ENCODE data around the gene LZTR1. TPM values are rescaled to one million over a fixed set of nuclear protein-coding genes. Genes with fewer than 3 reads are reported as not detected.
"Not testable (repeated sequence)": the region's sequence is repeated elsewhere in the genome, so short reads cannot be mapped to it uniquely, and the experiment has no call there.

The LZTR1 gene
- polyA plus RNA-seq, 2 of the 4 experiments (the other 2 are of a cell fraction): 14.1 to 23.5 TPM

GRCh38 chr22:21047730-21048129, 65.6 kb downstream of the LZTR1 start:
- H3K4me3 ChIP-seq: no peak overlapping the region
- ATAC-seq: no peak
- FAIRE-seq: no peak
- WGBS (ENCODE audit: missing lambda C conversion rate): 95% methylated on average over 4 of the region's 7 CpGs
- TF ChIP-seq CTCF (IDR thresholded peaks at IDR 0.05) (no peak), BCL3 (IDR thresholded peaks at IDR 0.05) (no peak), MAX (IDR thresholded peaks at IDR 0.05) (no peak), BHLHE40 (IDR thresholded peaks at IDR 0.05; ENCODE audit: low read depth, low read length) (no peak), NR3C1 (IDR thresholded peaks at IDR 0.05) (no peak), RAD21 (conservative IDR thresholded peaks at IDR 0.05 in 1 of 2, IDR thresholded peaks at IDR 0.05 in 1 of 2) (no peak), PHF8 (IDR thresholded peaks at IDR 0.05; ENCODE audit: borderline replicate concordance, low read depth) (no peak), KDM5A (IDR thresholded peaks at IDR 0.05) (no peak), RFX5 (IDR thresholded peaks at IDR 0.05) (no peak), MAFK (IDR thresholded peaks at IDR 0.05; ENCODE audit: partially characterized antibody) (no peak), MYC (IDR thresholded peaks at IDR 0.05; ENCODE audit: borderline replicate concordance, low read length) (no peak), JUNB (IDR thresholded peaks at IDR 0.05) (no peak), HOXB13 (CRISPR knock-in tag; IDR thresholded peaks at IDR 0.05; ENCODE audit: low read depth) (no peak), NPAS2 (CRISPR knock-in tag; IDR thresholded peaks at IDR 0.05; ENCODE audit: borderline replicate concordance) (no peak), GATA3 (IDR thresholded peaks at IDR 0.05; ENCODE audit: borderline replicate concordance) (no peak), FOSL2 (IDR thresholded peaks at IDR 0.05) (no peak), FOSL2 (CRISPR knock-in tag; IDR thresholded peaks at IDR 0.05) (no peak), KDM1A (IDR thresholded peaks at IDR 0.05; ENCODE audit: low read depth) (no peak), HES2 (IDR thresholded peaks at IDR 0.05) (no peak)
- no peaks in the 10 kb centered on the region for H3K9me3 ChIP-seq
- DNase-seq (ENCODE audit: low read depth in 1 of 2, low spot score in 1 of 2): no peak
- ChIA-PET POLR2A (interaction anchor here (0.7 kb wide), 1 partner anchor 43 kb away, joined by 3 read pairs; no protein-coding TSS in a partner anchor), CTCF (interaction anchor here (1.0 to 1.2 kb wide), 2 partner anchors 10 to 55 kb away, joined by 3 read pairs; no protein-coding TSS in a partner anchor)
- no peak overlapping the region for H3K4me2 ChIP-seq
- H3K4me1 ChIP-seq: peaks cover 12% of the 10 kb centered on the region
- H3K27ac ChIP-seq: no peak overlapping the region

- CTCF ChIA-PET; H3K4me3 ChIP-seq; H3K4me2 ChIP-seq; ATAC-seq; H3K9me3 ChIP-seq; FAIRE-seq; H3K27ac ChIP-seq; POLR2A ChIA-PET; DNase-seq (ENCODE audit: low read depth in 1 of 2, low spot score in 1 of 2): not testable (repeated sequence)
- H3K4me1 ChIP-seq: peaks cover 10% of the 10 kb centered on the region
- 40% methylated on average over 1 of the region's 5 CpGs for WGBS (ENCODE audit: missing lambda C conversion rate)
These were observed 66.4 kb downstream of the LZTR1 start for GRCh38 chr22:21048448-21048847.

Small RNA genes lying within 50 kb of the gene (small RNA-seq; reads per million reads assigned to genes)
- 0 reads per million in 6 experiments for gene MIR649

Other genes starting within 250 kb of the LZTR1 start
- not detected in 2 replicates for gene SERPIND1, start 208.2 kb upstream of the LZTR1 start, polyA plus RNA-seq (2011; rRNA removed)
- gene SERPIND1, start 208.2 kb upstream of the LZTR1 start, polyA plus RNA-seq (2017; fragmentation: RNase III; extraction: RNeasy Plus Mini Kit Qiagen cat#74134 plus additional on column Dnase treatment): not detected in 3 replicates
- gene PI4KA, start 123.5 kb upstream of the LZTR1 start, polyA plus RNA-seq (2011; rRNA removed): 14.4 and 22.6 TPM in 2 replicates
- gene PI4KA, start 123.5 kb upstream of the LZTR1 start, polyA plus RNA-seq (2017; fragmentation: RNase III; extraction: RNeasy Plus Mini Kit Qiagen cat#74134 plus additional on column Dnase treatment): 20.6 to 21.9 TPM (median 21.3 TPM) in 3 replicates
- 20.1 and 23.4 TPM in 2 replicates for gene SNAP29, start 123.3 kb upstream of the LZTR1 start, polyA plus RNA-seq (2011; rRNA removed)
- 13.4 to 14.2 TPM (median 13.8 TPM) in 3 replicates for gene SNAP29, start 123.3 kb upstream of the LZTR1 start, polyA plus RNA-seq (2017; fragmentation: RNase III; extraction: RNeasy Plus Mini Kit Qiagen cat#74134 plus additional on column Dnase treatment)
- 21.4 and 28.9 TPM in 2 replicates for gene CRKL, start 64.9 kb upstream of the LZTR1 start, polyA plus RNA-seq (2011; rRNA removed)
- 20.6 to 22.8 TPM (median 22.2 TPM) in 3 replicates for gene CRKL, start 64.9 kb upstream of the LZTR1 start, polyA plus RNA-seq (2017; fragmentation: RNase III; extraction: RNeasy Plus Mini Kit Qiagen cat#74134 plus additional on column Dnase treatment)
- gene AIFM3, start 15.0 kb upstream of the LZTR1 start, polyA plus RNA-seq (2011; rRNA removed): 1.2 and 1.4 TPM in 2 replicates
- 2.3 to 4.0 TPM (median 3.6 TPM) in 3 replicates for gene AIFM3, start 15.0 kb upstream of the LZTR1 start, polyA plus RNA-seq (2017; fragmentation: RNase III; extraction: RNeasy Plus Mini Kit Qiagen cat#74134 plus additional on column Dnase treatment)
- 15.5 and 15.9 TPM in 2 replicates for gene THAP7, start 19.8 kb downstream of the LZTR1 start, polyA plus RNA-seq (2011; rRNA removed)
- 18.4 to 22.7 TPM (median 19.7 TPM) in 3 replicates for gene THAP7, start 19.8 kb downstream of the LZTR1 start, polyA plus RNA-seq (2017; fragmentation: RNase III; extraction: RNeasy Plus Mini Kit Qiagen cat#74134 plus additional on column Dnase treatment)
- gene P2RX6, start 32.9 kb downstream of the LZTR1 start, polyA plus RNA-seq (2011; rRNA removed): 0.62 and 0.67 TPM in 2 replicates
- 0.92 to 1.6 TPM (median 1.1 TPM) in 3 replicates for gene P2RX6, start 32.9 kb downstream of the LZTR1 start, polyA plus RNA-seq (2017; fragmentation: RNase III; extraction: RNeasy Plus Mini Kit Qiagen cat#74134 plus additional on column Dnase treatment)
- not detected in 2 replicates for gene SLC7A4, start 50.3 kb downstream of the LZTR1 start, polyA plus RNA-seq (2011; rRNA removed)
- gene SLC7A4, start 50.3 kb downstream of the LZTR1 start, polyA plus RNA-seq (2017; fragmentation: RNase III; extraction: RNeasy Plus Mini Kit Qiagen cat#74134 plus additional on column Dnase treatment): not detected in 3 replicates
- gene LRRC74B, start 63.6 kb downstream of the LZTR1 start, polyA plus RNA-seq (2011; rRNA removed): 0.05 and 0.08 TPM in 2 replicates
- 0.04 to 0.10 TPM (median 0.05 TPM) in 3 replicates for gene LRRC74B, start 63.6 kb downstream of the LZTR1 start, polyA plus RNA-seq (2017; fragmentation: RNase III; extraction: RNeasy Plus Mini Kit Qiagen cat#74134 plus additional on column Dnase treatment)

Measured in A549 (cell line).